GM12873 (cell line): ENCODE measurements around the gene PTPRT.

Experiments used
- TF ChIP-seq, protein P1 (sequence below): IDR thresholded peaks from 2 replicates; pipeline ENCODE4 v1.5.1; 2012; ENCODE audit warnings: low read depth, mild to moderate bottlenecking, moderate library complexity, low read length, control low read depth; ENCODE audit not compliant: insufficient read depth; ENCODE audit errors: missing control alignments

Gene PTPRT

DNA sequence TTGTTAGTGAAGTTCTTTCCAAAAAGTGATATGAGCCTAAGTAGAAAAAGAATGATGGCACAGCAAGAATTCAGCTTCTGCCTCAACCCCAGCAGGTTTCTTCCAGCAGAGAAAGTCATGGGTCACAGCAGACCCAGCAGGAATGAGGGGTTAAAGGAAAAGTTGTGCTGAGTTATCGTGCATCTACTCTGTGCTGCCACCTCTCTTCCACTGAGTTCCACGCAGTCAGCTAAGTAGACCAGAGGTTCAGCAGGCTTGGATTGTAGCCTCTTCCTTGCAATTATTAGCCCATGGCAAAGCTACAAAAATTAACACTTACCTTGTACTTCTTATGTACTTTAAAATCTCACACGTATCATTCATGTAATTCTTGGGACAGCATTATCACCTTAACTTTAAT is 510.8 kb downstream of the PTPRT start:
- TF ChIP-seq, protein P1, sequence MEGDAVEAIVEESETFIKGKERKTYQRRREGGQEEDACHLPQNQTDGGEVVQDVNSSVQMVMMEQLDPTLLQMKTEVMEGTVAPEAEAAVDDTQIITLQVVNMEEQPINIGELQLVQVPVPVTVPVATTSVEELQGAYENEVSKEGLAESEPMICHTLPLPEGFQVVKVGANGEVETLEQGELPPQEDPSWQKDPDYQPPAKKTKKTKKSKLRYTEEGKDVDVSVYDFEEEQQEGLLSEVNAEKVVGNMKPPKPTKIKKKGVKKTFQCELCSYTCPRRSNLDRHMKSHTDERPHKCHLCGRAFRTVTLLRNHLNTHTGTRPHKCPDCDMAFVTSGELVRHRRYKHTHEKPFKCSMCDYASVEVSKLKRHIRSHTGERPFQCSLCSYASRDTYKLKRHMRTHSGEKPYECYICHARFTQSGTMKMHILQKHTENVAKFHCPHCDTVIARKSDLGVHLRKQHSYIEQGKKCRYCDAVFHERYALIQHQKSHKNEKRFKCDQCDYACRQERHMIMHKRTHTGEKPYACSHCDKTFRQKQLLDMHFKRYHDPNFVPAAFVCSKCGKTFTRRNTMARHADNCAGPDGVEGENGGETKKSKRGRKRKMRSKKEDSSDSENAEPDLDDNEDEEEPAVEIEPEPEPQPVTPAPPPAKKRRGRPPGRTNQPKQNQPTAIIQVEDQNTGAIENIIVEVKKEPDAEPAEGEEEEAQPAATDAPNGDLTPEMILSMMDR, result peak; percentile 45

DNA sequence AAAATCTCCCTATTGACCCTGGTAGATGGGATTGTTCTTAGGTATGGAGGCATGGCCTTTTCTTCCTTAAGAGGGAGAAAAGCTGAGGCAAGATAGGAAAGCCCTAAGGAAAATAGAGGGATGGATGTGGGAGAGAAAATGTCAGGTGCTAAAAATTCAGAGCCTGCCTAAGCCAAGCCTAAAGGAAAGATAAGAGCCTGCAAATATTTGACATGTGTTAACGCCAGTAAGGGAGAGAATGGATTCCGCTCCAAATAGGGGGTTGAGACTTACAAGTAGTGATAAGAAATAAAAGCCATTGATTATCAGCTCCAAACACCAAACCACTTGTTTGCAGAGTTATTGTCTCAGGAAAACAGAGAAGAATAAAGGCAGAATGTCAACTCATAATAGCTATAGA is 533.6 kb downstream of the PTPRT start:
- TF ChIP-seq, protein P1, result no peak

DNA sequence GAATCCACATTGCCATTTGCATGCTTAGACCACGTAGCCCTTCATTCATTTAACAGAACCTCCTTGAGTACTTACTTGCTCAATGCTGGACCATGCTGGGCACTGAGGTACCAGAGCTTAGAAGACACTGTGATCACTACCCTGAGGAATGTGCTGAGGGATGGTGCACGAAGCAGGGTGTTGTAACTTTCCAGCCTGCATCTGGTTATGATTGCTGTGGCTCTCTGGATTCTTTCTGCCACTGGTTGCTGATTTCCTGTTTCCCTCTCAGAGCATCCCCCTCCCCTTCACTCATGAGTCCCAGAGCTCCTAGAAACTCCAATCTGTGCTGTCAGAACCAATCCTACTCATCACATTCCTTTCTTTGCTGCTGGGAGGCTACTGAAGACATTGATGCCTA is 537.4 kb downstream of the PTPRT start:
- TF ChIP-seq, protein P1, result no peak

DNA sequence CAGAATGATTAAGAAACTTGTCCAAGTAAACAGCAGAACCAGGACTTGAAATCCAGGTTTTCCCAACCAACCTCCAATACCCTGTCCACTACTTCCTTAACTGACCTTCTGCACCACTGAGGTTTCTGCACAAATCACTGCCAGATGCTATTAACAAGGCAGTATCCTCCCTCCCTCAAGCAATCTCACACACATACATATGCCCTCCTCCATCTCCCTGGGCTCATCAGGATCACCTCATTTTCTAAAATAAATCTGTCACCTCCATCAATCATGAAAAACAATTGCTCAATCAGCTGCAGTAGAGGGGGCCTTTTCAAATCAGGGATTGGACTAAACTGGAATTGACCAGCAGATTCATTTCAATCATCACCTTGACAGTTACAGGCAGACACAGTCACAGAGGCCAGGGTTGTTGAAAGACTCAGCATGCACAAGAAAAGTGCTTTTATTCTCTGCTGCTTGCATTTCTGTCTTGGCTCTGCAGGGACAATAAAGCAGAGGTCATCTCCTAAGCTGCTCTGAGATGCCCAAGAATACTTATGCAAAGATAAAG is 539.4 kb downstream of the PTPRT start:
- TF ChIP-seq, protein P1, result no peak

DNA sequence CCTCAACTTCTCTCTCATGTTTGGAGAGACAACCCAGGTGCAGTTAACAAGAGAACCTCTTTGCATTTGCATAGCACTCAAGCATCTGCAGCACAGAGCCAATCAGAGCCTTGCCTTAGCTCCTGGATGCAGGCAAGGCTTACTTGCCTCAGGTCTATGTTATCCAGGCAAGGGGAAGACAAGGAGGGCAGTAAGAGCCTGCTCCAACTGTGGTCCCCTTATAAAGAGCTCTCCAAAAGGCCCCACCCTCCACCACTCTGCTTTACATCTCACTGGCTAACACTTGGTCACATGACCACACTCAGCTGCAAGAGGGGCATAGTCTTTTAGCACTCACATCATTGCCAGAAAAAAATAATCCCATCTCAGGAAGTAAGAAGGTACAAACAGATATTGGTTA is 540.0 kb downstream of the PTPRT start:
- TF ChIP-seq, protein P1, result no peak

DNA sequence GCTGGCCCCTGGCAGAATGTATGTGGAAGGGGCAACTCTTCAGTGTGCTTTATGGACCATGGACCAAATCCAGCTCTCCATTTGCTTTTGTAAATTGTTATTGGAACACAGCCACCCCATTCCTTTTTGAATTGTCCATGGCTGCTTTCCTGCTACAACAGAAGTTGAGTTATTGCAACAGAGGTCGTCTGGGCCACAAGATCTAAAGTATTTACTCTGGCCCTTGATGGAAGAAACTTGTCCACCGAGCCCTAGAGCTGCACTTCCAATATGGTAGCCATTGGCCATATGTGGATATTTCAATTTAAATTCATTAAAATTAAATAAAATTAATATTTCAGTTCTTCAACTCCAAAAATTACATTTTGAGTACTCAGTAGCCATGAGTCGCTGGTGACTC is 543.5 kb downstream of the PTPRT start:
- TF ChIP-seq, protein P1, result no peak

DNA sequence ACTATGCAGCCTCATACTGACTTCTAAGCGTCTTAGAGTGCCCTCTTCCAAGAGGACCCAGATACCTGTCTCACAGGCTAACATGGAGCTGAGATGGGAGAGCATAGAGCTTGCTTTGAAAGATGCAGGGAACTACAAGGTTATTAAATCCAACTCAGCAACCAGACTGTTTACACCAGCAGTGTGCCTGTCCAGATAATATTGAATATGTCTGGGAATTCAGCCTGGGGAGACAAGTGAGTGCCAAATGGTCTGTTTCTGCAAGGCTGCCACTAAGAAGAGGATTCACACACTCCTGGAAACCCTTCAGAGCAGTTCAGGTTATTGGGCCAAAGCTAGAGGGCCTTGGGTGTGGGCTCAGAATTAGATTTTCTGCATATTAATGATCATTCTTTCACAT is 547.8 kb downstream of the PTPRT start:
- TF ChIP-seq, protein P1, result no peak

DNA sequence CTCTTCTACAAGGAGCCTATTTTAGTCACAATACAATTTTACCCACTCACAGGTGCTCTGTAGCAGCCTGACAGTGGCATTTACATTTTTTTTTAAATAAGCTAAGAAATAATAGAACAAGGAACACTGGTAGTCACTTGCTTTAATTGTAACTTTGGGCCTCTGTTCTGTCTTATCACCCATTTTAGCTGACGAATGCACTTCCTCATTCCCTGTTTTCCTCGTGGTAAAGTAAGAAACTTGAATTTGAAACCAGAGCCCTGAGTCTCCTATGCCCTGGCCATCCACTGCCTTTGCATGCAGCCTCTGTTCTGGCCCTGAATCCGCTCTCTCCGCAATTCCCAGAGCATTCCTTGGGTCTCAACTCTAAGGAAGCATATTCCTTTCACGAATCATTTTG is 550.6 kb downstream of the PTPRT start:
- TF ChIP-seq, protein P1, result no peak
